ENCODE results near the gene RARG.
"Not testable (repeated sequence)": the region's sequence is repeated elsewhere in the genome, so short reads cannot be mapped to it uniquely, and the experiment has no call there.

Gene RARG

DNA sequence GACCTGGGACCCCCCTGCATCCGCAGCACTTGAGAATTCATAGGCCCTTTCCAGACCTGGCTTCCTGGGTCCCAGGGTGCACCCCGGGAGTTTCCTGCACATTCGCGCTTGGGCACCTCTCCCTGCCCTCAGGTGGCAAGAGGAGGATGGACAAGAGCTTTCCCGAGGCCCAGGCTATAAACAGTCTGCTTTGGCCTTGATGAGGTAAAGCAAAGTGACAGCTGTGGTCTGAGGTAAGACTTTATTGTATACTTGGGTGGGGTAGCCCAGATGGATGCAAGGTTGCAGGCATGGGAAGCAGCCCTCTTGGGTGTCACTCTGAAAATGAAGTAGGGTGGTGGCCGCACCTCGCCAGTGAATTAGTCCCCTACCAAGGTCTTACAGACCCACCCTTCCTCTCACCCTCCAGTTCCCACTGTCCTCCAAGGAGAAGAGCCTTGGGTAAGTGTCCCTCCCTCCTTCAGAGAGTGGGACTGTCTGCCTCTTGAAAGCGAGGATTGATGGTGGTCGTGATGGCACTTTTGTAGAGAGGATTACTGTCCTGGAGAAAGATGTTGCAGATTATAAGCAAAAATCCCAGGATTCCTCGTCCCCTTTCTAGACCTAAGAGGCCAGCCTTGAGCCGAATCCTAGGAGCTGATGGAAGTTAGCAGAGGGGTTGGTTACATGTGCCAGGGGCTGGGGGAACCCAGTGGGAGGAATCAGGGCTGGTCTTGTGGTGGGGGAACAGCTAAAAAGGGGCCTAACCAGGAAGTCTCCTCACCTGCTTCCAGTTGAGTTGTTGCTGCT, 40.7 kb downstream of the RARG start:
- no peak for DNase-seq (ENCODE audit: low spot score)

DNA sequence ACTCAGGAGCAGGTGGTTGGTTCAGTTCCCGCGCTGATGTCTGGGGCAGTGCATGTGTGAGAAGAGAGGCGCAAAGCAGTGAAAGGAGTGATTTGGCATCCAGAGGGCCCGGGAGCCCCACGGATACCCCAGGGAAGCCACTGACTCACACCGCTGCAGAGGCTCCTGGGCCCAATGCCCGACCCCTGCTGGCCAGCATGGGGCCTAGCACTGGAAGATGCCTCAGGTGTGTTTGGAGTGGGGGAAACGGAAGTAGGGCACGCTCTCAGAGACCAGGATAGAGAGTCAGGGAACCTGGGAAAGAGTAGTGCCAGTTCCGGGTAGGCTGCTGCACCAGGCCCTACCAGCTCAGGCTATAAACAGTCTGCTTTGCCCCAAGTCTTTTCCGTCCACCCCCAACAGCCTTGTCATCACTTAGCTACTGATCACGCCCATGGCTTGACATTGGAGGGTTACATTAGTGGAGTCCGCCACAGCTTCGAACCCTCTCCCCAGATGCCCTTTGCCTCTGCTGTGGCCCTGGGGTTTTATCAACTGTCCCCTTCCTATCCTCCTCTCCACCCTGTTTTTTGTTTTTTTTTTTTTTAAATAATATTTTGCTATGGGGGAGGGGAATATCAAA, 41.8 kb downstream of the RARG start:
- DNase-seq (ENCODE audit: low spot score), result peak; percentile 41

GRCh38 chr12:53187145-53187899, 44.7 kb downstream of the RARG start:
- DNase-seq (ENCODE audit: low spot score), result no peak

GRCh38 chr12:53186745-53187144, 45.3 kb downstream of the RARG start:
- no peak for DNase-seq (ENCODE audit: low spot score)

- no peak for DNase-seq (ENCODE audit: low spot score)
Measured at GRCh38 chr12:53185582-53186153, 46.3 kb downstream of the RARG start.

DNA sequence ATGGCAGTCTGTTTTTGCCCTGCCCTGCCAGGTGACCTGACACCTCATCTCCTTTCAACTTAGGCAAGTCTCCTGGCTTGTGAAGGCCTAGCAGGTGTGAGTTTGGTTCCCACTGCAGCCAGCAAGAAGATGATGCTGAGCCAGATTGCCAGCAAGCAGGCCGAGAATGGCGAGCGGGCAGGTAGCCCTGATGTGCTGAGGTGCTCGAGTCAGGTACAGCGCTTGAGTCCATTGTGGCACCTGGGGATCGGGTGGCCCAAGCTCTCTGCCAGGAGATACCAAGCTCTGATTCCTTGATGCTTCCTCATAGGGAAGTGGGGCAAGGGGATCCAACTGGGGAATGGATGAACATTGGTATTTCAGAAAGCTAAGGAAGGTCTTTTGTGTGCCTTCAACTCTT, 47.2 kb downstream of the RARG start:
- DNase-seq (ENCODE audit: low spot score), result no peak

DNA sequence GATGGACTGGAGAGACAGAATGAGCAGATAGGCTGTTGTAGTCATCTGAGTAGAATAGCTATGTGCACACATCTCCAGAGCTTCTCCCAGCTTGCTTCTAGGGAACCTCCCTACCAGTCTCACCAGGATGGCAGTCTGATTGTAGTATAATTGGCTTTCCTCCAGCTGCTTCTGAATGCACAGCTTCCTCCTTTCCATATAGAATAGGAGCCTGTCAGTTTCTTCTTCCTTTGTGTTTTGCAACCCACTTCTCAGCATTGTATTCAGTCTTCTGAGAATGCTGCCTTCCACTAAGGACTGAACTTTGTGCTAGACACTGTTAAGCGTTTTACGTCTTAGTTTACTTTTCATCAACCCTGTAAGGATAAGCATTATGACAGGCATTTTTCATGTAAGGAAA, 49.1 kb downstream of the RARG start:
- DNase-seq (ENCODE audit: low spot score), result no peak

DNA sequence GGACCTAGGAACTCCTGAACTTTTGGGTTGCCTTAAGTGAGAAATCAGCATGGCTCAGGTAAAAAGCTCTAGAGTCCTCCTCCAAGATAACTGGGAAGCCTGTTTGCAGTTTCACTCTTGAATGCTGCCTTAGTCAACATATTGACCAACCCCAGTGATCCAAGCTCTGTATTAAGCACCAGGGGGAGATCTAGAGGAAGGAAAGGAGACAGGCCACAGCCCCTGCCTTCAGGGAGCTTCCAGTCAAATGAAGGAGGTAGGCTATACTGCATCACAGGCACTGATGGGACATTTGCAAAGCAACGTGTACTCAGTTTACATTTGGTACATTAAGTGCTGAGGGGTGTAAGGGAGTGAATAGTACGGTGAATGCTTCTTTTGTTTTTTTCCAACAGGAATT, 50.1 kb downstream of the RARG start:
- DNase-seq (ENCODE audit: low spot score), result no peak

DNA sequence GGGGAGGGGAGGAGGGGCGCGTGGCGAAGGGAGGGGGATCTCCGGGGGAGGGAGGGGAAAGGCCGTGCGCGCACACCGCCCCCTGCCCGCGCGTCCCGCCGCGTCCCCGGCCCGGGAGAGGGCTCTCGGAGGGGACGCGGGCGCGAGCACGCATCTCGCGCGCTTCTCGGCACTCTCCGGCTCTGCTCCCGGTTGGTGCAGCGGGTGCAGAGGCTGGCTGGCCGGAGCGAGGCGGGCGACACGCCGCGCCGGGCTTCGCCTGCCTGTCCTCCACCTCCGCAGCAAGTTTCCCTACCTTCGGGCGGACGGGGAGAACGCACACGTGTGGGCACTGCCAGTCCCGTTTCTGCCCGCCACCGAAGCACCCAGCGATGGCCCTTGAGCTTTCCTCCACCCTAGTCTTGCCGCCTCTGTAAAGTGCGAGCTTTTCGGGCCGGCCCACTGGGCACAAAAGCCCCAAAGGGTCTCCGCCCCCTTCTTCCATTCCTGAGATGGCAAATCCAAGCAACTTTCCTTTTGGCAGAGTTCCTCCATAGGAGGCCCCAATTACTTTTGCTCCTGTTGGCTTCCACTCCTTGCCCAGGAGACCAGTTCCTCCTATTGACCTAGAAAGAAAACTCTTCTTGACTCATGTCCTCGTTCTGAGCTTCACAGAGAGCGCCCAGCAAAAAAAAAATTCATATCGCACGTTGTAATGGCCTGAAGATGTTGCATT, 50.9 kb downstream of the RARG start:
- DNase-seq (ENCODE audit: low spot score), result peak; percentile 82

DNA sequence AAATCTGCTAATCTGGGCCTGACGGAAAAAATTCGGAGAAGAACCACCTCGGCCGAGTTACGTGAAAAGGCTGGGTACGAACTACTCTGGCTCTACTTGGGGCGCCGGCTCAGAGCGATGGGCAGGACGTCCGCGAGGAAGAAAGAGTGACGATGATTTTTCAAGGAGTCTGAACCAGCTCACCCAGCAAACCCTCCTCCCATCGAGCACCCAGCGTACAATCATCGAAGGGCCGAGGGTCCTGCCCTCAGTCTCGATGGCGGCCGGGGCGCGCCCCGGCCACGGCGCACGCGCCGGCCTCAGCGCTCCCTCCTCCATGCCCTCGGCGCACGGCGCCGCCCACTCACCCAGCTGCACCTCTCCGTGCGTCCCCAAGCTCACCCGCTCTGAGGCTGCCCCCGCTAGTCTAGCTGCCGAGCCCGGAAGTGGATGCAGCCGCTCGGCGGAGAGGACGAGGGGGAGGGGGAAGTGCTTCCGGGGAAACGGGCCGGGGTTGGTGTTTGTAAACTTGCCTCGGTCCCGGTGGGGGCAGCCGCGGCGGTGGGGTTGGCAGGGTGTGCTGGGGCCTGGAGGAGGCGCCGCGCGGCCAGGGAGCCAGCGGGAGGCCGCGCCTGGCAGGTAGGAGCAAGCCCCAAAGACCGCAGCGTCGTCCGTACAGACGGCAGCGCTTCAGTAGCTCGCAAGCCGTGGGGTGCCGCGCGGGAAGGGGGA, 51.6 kb downstream of the RARG start, which contains the start of the genes CSAD and ZNF740:
CSAD (minus strand) TSS at position 706 of the 711 bp plus-strand sequence. CDS start 7,455 bp downstream, outside the sequence.
ZNF740 (plus strand) TSS at position 503 of the 711 bp plus-strand sequence. CDS start 1,262 bp downstream, outside the sequence.
- DNase-seq (ENCODE audit: low spot score), result peak; percentile 99

DNA sequence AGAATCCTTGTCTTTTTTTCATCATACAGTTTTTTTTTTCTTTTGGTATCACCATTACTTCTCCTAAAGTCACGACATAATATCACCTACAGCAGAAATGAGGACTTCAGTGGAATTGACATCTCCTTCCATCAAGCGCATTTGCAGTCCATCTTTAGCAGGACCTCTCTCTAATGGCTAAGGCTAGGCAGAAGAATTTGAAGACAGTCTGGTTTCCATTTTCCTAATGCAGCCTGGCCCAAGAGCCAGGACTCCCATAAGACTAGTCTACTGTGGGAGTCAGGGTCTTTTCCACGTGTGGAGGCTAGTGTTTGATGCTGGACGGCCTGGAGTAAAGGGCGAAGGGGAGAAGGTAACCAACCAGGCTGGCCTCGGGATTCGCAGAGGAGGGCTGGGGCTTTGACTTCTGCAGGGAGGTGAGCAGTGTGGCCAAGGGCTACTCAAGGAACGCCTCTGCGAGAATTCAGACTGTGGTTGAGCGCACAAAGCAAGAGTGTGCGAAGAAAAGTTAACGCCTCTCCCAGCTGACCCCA, 52.3 kb downstream of the RARG start:
- no peak for DNase-seq (ENCODE audit: low spot score)

- not testable (repeated sequence) for DNase-seq (ENCODE audit: low spot score)
Measured at GRCh38 chr12:53178803-53179202, 53.2 kb downstream of the RARG start.

- not testable (repeated sequence) for DNase-seq (ENCODE audit: low spot score)
Measured at GRCh38 chr12:53177447-53177846, 54.6 kb downstream of the RARG start.

- DNase-seq (ENCODE audit: low spot score), result no peak
Measured at GRCh38 chr12:53176750-53177149, 55.3 kb downstream of the RARG start.

DNA sequence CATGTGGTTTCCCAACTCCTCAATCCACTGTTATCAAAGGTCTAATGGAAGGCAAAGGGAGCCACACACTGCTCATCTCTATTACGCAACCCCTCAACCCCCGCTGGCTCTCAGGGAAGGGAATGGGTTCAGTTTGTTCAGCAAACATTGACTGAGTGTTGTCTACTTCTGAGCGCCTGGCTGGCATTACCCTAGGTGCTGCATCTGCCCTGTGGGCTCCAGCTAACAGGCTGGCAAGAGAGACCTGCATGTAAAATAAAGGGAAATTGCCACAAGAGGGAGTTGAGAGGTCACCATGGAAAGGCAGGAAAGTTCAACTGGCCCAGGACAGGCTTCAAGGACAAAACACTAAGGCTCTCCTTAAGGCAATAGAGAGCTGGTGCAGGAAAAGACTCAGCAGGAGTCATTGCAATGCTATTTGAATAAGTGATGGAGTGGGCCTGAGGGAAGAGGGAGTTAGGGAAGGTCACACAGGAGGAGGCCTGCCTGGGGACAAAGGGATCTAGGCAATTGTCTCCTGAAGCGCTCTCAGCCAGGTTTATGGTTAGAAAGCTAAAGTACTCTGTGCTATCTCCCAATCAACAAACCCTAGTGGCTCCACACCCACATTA, 57.0 kb downstream of the RARG start:
- no peak for DNase-seq (ENCODE audit: low spot score)

GRCh38 chr12:53173085-53173715, 58.8 kb downstream of the RARG start:
- DNase-seq (ENCODE audit: low spot score), result no peak

DNA sequence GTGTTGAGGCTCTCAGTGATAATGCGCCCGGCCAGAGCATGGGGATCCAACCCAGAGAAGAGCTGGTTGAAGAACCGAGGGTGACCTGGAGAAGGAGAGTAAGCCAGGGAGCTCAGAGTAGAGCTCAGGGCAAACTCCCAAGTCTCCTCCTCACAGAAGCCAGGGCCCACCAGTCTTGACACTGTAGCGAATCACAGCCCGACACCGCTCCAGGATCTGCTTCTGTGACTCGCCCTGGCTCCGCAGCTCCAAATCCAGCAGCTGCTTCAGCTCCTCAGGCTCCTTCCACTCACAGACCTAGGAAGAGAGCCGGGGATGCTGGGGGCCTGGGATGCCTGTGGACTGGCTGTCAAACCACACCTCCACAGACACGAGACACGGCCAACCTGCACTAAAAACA, 59.7 kb downstream of the RARG start:
- no peak for DNase-seq (ENCODE audit: low spot score)

GRCh38 chr12:53171725-53172329, 60.2 kb downstream of the RARG start:
- no peak for DNase-seq (ENCODE audit: low spot score)
